ENCODE data around the gene SCAF11. TPM values are rescaled to one million over a fixed set of nuclear protein-coding genes. Genes with fewer than 3 reads are reported as not detected.

SCAF11 gene
- total RNA-seq, 1 donor from 2014 or later, result 63.4 TPM

- no peak for DNase-seq
- H3K27me3 Mint-ChIP-seq (ENCODE audit: unreplicated experiment), result peaks cover 1% of the 10 kb centered on the region
- TF ChIP-seq CTCF (IDR thresholded peaks at IDR 0.05; ENCODE audit: partially characterized antibody, unreplicated experiment), result no peak
- no peak overlapping the region for H3K4me3 Mint-ChIP-seq (ENCODE audit: unreplicated experiment)
- H3K9me3 Mint-ChIP-seq (ENCODE audit: unreplicated experiment), result peaks cover 3% of the 10 kb centered on the region
- H3K36me3 Mint-ChIP-seq (ENCODE audit: unreplicated experiment), result peaks cover 15% of the 10 kb centered on the region
- H3K4me1 Mint-ChIP-seq (ENCODE audit: low read depth, unreplicated experiment), result peaks cover 3% of the 10 kb centered on the region
- no peak overlapping the region for H3K27ac Mint-ChIP-seq (ENCODE audit: unreplicated experiment)
Measured at GRCh38 chr12:45880533-45880932, 109.8 kb downstream of the SCAF11 start.

DNA sequence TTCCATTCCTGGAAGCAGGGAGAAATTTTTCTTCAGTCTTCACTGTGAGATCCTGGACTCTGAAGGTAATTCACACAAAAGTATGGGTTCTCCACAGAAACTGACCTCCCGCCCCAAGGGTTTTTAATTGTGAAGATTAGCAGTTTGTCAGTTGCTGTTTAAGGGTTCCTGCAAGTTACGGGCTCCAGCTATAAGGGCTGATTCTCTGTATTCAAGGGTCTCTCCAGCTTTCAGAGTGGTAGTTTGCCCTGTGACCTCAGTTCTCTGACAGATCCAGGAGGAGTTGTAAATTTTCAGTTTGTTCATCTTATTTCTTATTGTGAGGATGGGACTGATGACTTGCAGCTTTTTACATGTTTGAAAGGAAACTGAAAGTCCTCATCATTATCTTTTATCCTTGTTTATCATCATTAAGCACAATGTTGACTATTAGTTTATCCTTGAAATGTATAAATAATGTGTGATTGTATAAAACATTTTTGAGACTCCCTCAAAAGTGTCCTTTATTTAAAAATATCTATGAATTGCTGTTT is 110.9 kb downstream of the SCAF11 start:
- DNase-seq, result no peak
- Mint-ChIP-seq H3K36me3 (ENCODE audit: unreplicated experiment) (peaks cover 11% of the 10 kb centered on the region), H3K27me3 (ENCODE audit: unreplicated experiment) (peaks cover 1% of the 10 kb centered on the region), H3K4me1 (ENCODE audit: low read depth, unreplicated experiment) (peaks cover 3% of the 10 kb centered on the region), H3K27ac (ENCODE audit: unreplicated experiment) (no peak overlapping the region), H3K4me3 (ENCODE audit: unreplicated experiment) (no peak overlapping the region), H3K9me3 (ENCODE audit: unreplicated experiment) (peaks cover 3% of the 10 kb centered on the region)
- TF ChIP-seq CTCF (IDR thresholded peaks at IDR 0.05; ENCODE audit: partially characterized antibody, unreplicated experiment), result no peak

DNA sequence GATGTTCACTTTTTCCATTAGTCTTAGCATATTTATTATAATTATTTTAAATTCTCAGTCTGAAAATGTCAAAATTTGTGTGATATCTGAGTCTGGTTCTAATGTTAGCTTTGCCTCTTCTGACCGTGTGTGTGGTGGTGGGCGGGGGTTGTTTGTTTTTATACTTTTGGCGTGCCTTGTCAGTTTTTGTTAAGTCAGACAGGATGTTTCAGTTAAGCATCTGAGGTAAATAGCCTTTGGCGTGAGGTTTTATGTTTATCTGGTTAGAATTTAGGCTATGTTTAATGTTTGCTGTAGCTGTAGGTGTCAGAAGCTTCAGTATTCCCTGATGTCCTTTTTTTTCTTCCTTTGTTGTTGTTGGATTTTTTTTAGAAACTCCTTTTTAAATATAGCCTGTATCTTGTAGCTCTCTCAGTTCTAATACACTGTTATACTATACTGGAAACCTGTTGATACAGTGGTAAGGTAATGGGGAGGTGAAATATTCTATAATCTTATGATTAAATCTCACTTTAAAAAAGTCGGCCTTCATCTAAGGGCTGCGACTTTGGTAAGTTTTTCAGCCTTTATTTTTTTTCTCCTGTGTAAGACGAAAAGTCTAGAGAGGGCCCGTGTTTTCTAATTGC is 111.6 kb downstream of the SCAF11 start:
- H3K4me3 Mint-ChIP-seq (ENCODE audit: unreplicated experiment), result no peak overlapping the region
- H3K27me3 Mint-ChIP-seq (ENCODE audit: unreplicated experiment), result peaks cover 1% of the 10 kb centered on the region
- peaks cover 3% of the 10 kb centered on the region for H3K9me3 Mint-ChIP-seq (ENCODE audit: unreplicated experiment)
- peaks cover 11% of the 10 kb centered on the region for H3K36me3 Mint-ChIP-seq (ENCODE audit: unreplicated experiment)
- peak overlapping the region; percentile 11 for H3K27ac Mint-ChIP-seq (ENCODE audit: unreplicated experiment)
- TF ChIP-seq CTCF (IDR thresholded peaks at IDR 0.05; ENCODE audit: partially characterized antibody, unreplicated experiment), result no peak
- DNase-seq, result no peak
- H3K4me1 Mint-ChIP-seq (ENCODE audit: low read depth, unreplicated experiment), result peaks cover 3% of the 10 kb centered on the region

GRCh38 chr12:45877069-45877468 is 113.3 kb downstream of the SCAF11 start:
- H3K4me1 Mint-ChIP-seq (ENCODE audit: low read depth, unreplicated experiment), result peaks cover 3% of the 10 kb centered on the region
- H3K36me3 Mint-ChIP-seq (ENCODE audit: unreplicated experiment), result peaks cover 11% of the 10 kb centered on the region
- no peak for DNase-seq
- H3K27ac Mint-ChIP-seq (ENCODE audit: unreplicated experiment), result no peak overlapping the region
- peaks cover 1% of the 10 kb centered on the region for H3K27me3 Mint-ChIP-seq (ENCODE audit: unreplicated experiment)
- H3K9me3 Mint-ChIP-seq (ENCODE audit: unreplicated experiment), result peaks cover 3% of the 10 kb centered on the region
- no peak for TF ChIP-seq CTCF (IDR thresholded peaks at IDR 0.05; ENCODE audit: partially characterized antibody, unreplicated experiment)
- H3K4me3 Mint-ChIP-seq (ENCODE audit: unreplicated experiment), result no peak overlapping the region

GRCh38 chr12:45872446-45872845 is 117.9 kb downstream of the SCAF11 start:
- Mint-ChIP-seq H3K4me1 (ENCODE audit: low read depth, unreplicated experiment) (no peaks in the 10 kb centered on the region), H3K4me3 (ENCODE audit: unreplicated experiment) (no peak overlapping the region), H3K36me3 (ENCODE audit: unreplicated experiment) (peaks cover 5% of the 10 kb centered on the region), H3K27me3 (ENCODE audit: unreplicated experiment) (no peaks in the 10 kb centered on the region), H3K9me3 (ENCODE audit: unreplicated experiment) (no peaks in the 10 kb centered on the region), H3K27ac (ENCODE audit: unreplicated experiment) (no peak overlapping the region)
- TF ChIP-seq CTCF (IDR thresholded peaks at IDR 0.05; ENCODE audit: partially characterized antibody, unreplicated experiment), result no peak
- DNase-seq, result no peak

Measured in glutamatergic neuron (in vitro differentiated cells).